BLaER1 treated with 17β-estradiol and CSF1 and Interleukin-3, amounts not matched to agents 10 nM and 100 nM (cell line): ENCODE results near the gene VEPH1.
A peak's percentile ranks its signal among the peaks of the same experiment; 100 is the strongest.

Source experiments
- H3K27ac ChIP-seq, 11 experiments: shearing (Covaris generic); formaldehyde crosslinking; 2 replicates each; pipeline ENCODE4 v1.8.1; 2022
- H3K27me3 ChIP-seq, 11 experiments: shearing (Covaris generic); formaldehyde crosslinking; 2 replicates each; pipeline ENCODE4 v1.8.1; 2022
- H3K36me3 ChIP-seq, 11 experiments: shearing (Covaris generic); formaldehyde crosslinking; 2 replicates each; pipeline ENCODE4 v1.8.1; 2022
- H3K4me1 ChIP-seq, 10 experiments: shearing (Covaris generic); formaldehyde crosslinking; 2 replicates each; pipeline ENCODE4 v1.8.1; 2022
- H3K4me2 ChIP-seq, 11 experiments: shearing (Covaris generic); formaldehyde crosslinking; 2 replicates each; pipeline ENCODE4 v1.8.1; 2022
- H3K4me3 ChIP-seq, 10 experiments: shearing (Covaris generic); formaldehyde crosslinking; 2 replicates each; pipeline ENCODE4 v1.8.1; 2022
- H3K9ac ChIP-seq, 11 experiments: shearing (Covaris generic); formaldehyde crosslinking; 2 replicates each; pipeline ENCODE4 v1.8.1; 2022
- H3K9me3 ChIP-seq, 11 experiments: shearing (Covaris generic); formaldehyde crosslinking; replicated peaks in 1 of 11; 2 replicates each; pipeline ENCODE4 v1.8.1; 2022
- H4K20me1 ChIP-seq, 11 experiments: shearing (Covaris generic); formaldehyde crosslinking; 2 replicates each; pipeline ENCODE4 v1.8.1; 2022
- Cebpa-rat ChIP-seq, 11 experiments: shearing (Covaris generic); IDR thresholded peaks; 2 replicates each; pipeline ENCODE4 v1.8.1; 2022

The VEPH1 gene

GRCh38 chr3:157493627-157494550, 9.3 kb downstream of the VEPH1 start:
- Histone ChIP-seq H3K36me3 (no peaks in the 10 kb centered on the region), H3K4me2 (peak overlapping the region in 3 of 11 experiments; percentile 34 to 67 (median 66); a peak in 5 of 22 replicates), H3K9ac (no peak overlapping the region), H3K4me1 (peaks cover 0 to 29% (median 0%) of the 10 kb centered on the region in 10 experiments; a peak in 8 of 20 replicates), H3K27ac (no peak overlapping the region), H4K20me1 (no peaks in the 10 kb centered on the region), H3K9me3 (no peaks in the 10 kb centered on the region), H3K4me3 (no peak overlapping the region), H3K27me3 (0 out of 22 replicates have a peak, but pooled peaks cover 0 to 6% (median 0%) of the 10 kb centered on the region in 11 experiments)
- TF ChIP-seq Cebpa-rat (IDR thresholded peaks at IDR 0.05) = no peak

DNA sequence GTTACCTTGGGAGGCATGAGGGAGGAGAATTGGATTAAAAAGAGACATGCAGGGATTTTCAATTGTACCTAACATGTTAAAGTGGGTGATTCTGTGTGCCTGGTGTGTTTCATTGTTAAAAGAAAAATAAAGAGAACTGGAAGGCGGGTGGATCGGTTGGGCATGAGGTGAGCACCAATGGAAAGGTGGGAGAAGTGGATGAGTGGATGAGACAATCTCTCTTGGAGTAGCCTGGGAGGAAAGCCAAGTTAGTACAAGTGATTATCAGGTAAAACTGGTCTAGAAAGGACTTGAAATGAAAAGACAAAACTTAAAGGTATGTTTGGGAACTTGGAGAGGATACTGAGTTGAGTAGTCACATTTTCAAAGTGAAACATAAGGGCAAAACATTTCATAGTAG, 12.1 kb downstream of the VEPH1 start:
- no peak for TF ChIP-seq Cebpa-rat (IDR thresholded peaks at IDR 0.05)
- H3K4me1 ChIP-seq = peaks cover 0 to 35% (median 0%) of the 10 kb centered on the region in 10 experiments; a peak in 8 of 20 replicates
- no peaks in the 10 kb centered on the region for H3K27me3 ChIP-seq
- no peak overlapping the region for H3K27ac ChIP-seq
- H3K4me3 ChIP-seq = no peak overlapping the region
- H3K9me3 ChIP-seq = no peaks in the 10 kb centered on the region
- H3K4me2 ChIP-seq = no peak overlapping the region
- no peak overlapping the region for H3K9ac ChIP-seq
- H3K36me3 ChIP-seq = no peaks in the 10 kb centered on the region
- H4K20me1 ChIP-seq = no peaks in the 10 kb centered on the region

- no peak overlapping the region for H3K27ac ChIP-seq
Measured at GRCh38 chr3:157488144-157488543, 15.1 kb downstream of the VEPH1 start.

DNA sequence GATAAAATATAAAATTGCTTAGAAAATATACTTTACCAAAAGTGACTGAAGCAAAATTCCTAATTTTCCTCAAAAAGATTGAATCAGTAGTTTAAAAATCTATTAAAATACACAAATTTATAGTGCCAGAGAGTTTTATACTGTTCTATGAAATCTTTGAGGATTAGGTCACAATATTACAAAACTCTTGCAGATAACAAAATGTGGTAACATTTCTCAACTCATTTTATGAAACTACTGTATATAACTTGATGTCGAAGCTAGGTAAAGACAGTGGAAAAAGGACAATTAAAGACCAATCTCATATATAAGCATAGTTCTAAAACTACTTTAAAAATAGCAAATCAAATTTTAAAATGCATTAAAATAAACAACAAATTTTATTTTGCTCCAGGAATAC, 15.9 kb downstream of the VEPH1 start:
- no peak for TF ChIP-seq Cebpa-rat (IDR thresholded peaks at IDR 0.05)
- Histone ChIP-seq H3K4me1 (peaks cover 0 to 8% (median 0%) of the 10 kb centered on the region in 10 experiments; a peak in 2 of 20 replicates), H3K9ac (no peak overlapping the region), H4K20me1 (no peaks in the 10 kb centered on the region), H3K36me3 (no peaks in the 10 kb centered on the region), H3K4me2 (no peak overlapping the region), H3K27ac (no peak overlapping the region), H3K27me3 (no peaks in the 10 kb centered on the region), H3K9me3 (peaks cover 0 to 2% (median 0%) of the 10 kb centered on the region in 11 experiments; a peak in 2 of 22 replicates), H3K4me3 (no peak overlapping the region)

More at GRCh38 chr3:157488144-157488543, 15.1 kb downstream of the VEPH1 start:
- peaks cover 0 to 12% (median 0%) of the 10 kb centered on the region in 10 experiments; a peak in 2 of 20 replicates for H3K4me1 ChIP-seq
- no peak overlapping the region for H3K9ac ChIP-seq
- no peaks in the 10 kb centered on the region for H4K20me1 ChIP-seq
- TF ChIP-seq Cebpa-rat (IDR thresholded peaks at IDR 0.05) = no peak
- H3K4me3 ChIP-seq = no peak overlapping the region
- 0 out of 22 replicates have a peak overlapping the region, but pooled peaks of 1 of the 11 experiments have one; percentile 21 for H3K4me2 ChIP-seq
- H3K36me3 ChIP-seq = no peaks in the 10 kb centered on the region
- no peaks in the 10 kb centered on the region for H3K9me3 ChIP-seq
- no peaks in the 10 kb centered on the region for H3K27me3 ChIP-seq

DNA sequence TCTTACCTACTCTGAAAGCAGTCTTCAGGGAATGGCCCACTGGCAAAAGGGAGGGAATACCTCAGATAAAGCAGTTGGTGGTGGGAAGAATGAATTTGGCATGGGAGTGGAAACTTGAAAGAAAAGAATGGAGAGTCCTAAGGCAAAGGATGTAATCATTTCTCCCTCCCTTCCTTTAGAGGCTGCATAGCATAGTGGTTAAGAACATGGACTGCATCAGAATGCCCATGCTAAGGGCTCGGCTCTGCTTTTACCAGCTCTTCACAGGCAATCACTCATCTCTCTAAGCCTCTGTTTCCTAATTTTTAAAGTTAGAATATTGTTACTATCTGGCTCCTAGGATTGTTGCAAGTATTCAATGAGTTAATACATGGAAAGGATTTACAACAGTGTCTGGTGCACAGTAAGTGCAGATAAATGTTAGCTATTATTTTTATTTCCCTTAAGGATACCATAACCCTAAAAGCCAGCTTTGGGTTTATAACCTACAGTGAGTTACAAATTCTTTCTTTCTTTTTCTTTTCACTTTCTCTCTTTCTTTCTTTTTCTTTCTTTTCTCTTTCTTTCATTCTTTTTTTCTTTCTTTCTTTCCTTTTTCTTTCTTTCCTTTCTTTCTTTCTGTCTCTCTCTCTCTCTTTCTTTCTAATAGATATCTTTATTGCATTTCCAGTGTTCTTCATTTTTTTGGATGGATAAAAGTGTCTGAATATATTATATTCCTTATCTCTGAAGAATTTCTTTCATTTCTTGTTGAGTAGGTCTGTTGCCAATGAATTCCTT, 23.6 kb downstream of the VEPH1 start:
- peaks cover 0 to 22% (median 0%) of the 10 kb centered on the region in 11 experiments; a peak in 7 of 22 replicates for H3K9me3 ChIP-seq
- H3K4me1 ChIP-seq = no peaks in the 10 kb centered on the region
- no peaks in the 10 kb centered on the region for H3K36me3 ChIP-seq
- no peak overlapping the region for H3K4me3 ChIP-seq
- no peaks in the 10 kb centered on the region for H4K20me1 ChIP-seq
- H3K9ac ChIP-seq = no peak overlapping the region
- H3K27me3 ChIP-seq = no peaks in the 10 kb centered on the region
- H3K27ac ChIP-seq = no peak overlapping the region
- TF ChIP-seq Cebpa-rat (IDR thresholded peaks at IDR 0.05) = no peak
- H3K4me2 ChIP-seq = no peak overlapping the region

- Histone ChIP-seq H3K27me3 (no peaks in the 10 kb centered on the region), H4K20me1 (no peaks in the 10 kb centered on the region)
- TF ChIP-seq Cebpa-rat (IDR thresholded peaks at IDR 0.05) = no peak
Measured at GRCh38 chr3:157477441-157477840, 25.8 kb downstream of the VEPH1 start.

GRCh38 chr3:157475921-157476414, 27.2 kb downstream of the VEPH1 start:
- Histone ChIP-seq H3K9me3 (peaks cover 0 to 9% (median 0%) of the 10 kb centered on the region in 11 experiments; a peak in 2 of 22 replicates), H3K27ac (no peak overlapping the region), H3K27me3 (no peaks in the 10 kb centered on the region), H4K20me1 (no peaks in the 10 kb centered on the region), H3K36me3 (no peaks in the 10 kb centered on the region), H3K4me1 (no peaks in the 10 kb centered on the region), H3K9ac (no peak overlapping the region), H3K4me3 (no peak overlapping the region), H3K4me2 (no peak overlapping the region)
- TF ChIP-seq Cebpa-rat (IDR thresholded peaks at IDR 0.05) = no peak

More at GRCh38 chr3:157477441-157477840, 25.8 kb downstream of the VEPH1 start:
- Histone ChIP-seq H3K9me3 (peaks cover 0 to 21% (median 0%) of the 10 kb centered on the region in 11 experiments; a peak in 7 of 22 replicates), H3K27ac (no peak overlapping the region), H3K9ac (no peak overlapping the region), H3K4me1 (no peaks in the 10 kb centered on the region), H3K36me3 (no peaks in the 10 kb centered on the region), H3K4me3 (no peak overlapping the region), H3K4me2 (no peak overlapping the region)

DNA sequence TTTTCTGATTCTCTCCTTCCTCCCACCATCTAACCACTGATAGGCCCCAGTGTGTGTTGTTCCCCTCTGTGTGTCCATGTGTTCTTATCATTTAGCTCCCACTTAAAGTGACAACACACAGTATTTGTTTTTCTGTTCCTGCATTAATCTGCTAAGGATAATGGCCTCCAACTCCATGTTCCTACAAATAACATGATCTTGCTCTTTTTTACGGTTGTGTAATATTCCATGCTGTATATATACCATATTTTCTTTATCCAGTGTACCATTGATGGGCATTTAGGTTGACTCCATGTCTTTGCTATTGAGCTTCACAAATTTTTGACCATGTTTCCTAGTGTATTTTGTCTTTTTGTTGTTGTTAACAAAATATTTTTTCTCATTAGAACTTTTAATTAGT, 30.6 kb downstream of the VEPH1 start:
- no peak overlapping the region for H3K4me2 ChIP-seq
- TF ChIP-seq Cebpa-rat (IDR thresholded peaks at IDR 0.05) = no peak
- no peak overlapping the region for H3K9ac ChIP-seq
- H3K4me3 ChIP-seq = no peak overlapping the region
- no peaks in the 10 kb centered on the region for H3K27me3 ChIP-seq
- peaks cover 0 to 6% (median 0%) of the 10 kb centered on the region in 10 experiments; a peak in 5 of 20 replicates for H3K4me1 ChIP-seq
- no peaks in the 10 kb centered on the region for H4K20me1 ChIP-seq
- no peaks in the 10 kb centered on the region for H3K36me3 ChIP-seq
- no peak overlapping the region for H3K27ac ChIP-seq
- H3K9me3 ChIP-seq = peaks cover 0 to 9% (median 0%) of the 10 kb centered on the region in 11 experiments; a peak in 2 of 22 replicates

DNA sequence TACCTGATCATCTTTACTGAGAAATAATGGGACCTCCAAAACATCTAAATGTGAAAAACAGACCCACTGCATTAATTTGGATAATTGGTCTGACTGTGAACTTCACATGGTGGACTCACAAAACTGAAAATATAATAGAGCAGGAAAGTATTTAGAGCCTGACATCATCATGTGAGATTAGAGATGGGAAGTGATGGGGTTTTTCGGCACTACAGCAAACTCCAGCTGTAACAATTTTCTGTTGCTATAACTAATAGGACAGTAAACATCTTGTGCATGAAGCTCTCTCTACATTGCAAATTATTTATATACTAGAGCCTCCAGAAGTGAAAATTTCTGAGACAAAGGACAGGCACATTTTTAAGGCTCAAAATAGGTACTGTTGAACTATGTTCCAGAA, 32.2 kb downstream of the VEPH1 start:
- Histone ChIP-seq H3K4me1 (peaks cover 0 to 18% (median 0%) of the 10 kb centered on the region in 10 experiments; a peak in 6 of 20 replicates), H3K36me3 (no peaks in the 10 kb centered on the region), H3K4me2 (no peak overlapping the region), H4K20me1 (no peaks in the 10 kb centered on the region), H3K9ac (no peak overlapping the region), H3K27ac (no peak overlapping the region), H3K4me3 (no peak overlapping the region), H3K9me3 (no peaks in the 10 kb centered on the region), H3K27me3 (no peaks in the 10 kb centered on the region)
- no peak for TF ChIP-seq Cebpa-rat (IDR thresholded peaks at IDR 0.05)
